Stimulated activated CD4-positive, alpha-beta T cell treated with anti-CD3 and anti-CD28 coated beads, Interleukin-15, amount 100 ng/mL, for 48 hours (primary cell): Measurements from ENCODE around the gene UBB.

Experiments used
- DNase-seq, 2 donors: peaks; one replicate each; pipeline ENCODE4 v3.0.0-alpha.2; 2020; ENCODE audit warnings: low read depth in 2 of 2

The UBB gene

GRCh38 chr17:16417896-16418684 is 37.2 kb downstream of the UBB start:
- DNase-seq: no peak

DNA sequence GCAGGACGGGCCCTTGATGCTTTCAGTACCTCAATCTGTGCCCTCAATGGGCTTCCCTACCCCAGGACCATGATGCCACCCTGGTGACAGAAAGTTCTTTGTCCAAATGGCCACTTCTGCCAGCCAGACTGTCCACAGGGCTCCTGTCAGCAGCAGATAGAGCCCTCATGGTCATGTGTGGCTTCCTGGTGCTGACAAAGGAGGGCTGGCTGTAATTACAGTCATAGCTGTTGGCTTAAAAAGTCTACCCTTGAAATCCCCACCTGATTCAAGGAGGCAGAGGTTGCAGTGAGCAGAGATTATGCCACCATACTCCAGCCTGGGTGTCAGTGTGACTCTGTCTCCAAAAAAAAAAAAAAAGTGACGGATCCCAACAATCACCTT is 37.8 kb downstream of the UBB start:
- DNase-seq: no peak

DNA sequence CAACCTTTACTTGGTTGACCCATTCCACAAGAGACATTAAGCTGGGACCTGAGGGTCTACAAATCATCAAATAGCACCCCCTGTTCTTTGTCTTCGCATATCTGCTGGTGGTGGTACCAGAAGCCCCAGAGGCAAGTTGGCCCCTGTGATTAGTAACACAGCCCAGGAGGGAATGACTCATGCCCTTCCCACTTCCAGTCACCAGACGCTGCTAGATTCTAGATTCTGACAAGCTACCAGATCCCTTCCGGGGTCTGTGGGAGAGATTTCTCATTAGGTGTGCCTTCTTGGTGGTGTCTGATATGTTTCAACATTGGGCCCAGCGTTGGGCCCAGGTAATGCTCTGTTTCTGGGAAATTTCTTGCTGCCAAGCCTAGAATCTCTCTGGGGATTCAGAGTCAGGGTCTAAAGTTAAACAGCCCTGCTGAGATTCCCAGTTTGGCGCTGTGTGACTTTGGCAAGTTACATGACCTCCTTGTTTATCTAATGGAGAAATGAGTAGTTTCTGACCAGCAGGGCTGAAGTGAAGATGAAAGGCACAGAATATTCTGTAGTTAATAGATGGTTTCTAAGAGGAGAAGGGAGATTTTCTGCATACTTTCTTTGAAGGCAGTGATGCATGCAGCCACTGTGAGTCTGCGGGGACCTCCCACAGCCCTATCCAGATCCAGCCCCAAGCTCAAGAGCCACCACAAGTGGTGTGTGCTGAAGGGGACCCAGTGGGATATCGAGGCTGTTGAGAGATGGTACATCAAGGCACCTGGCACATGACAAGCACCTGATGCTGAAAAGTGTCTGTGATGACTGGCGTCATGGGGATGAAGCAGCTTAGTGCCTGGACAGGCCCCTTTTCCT is 38.4 kb downstream of the UBB start:
- DNase-seq: peak; percentile 67 to 68

- no peak for DNase-seq
Observed at GRCh38 chr17:16419929-16420271, 39.0 kb downstream of the UBB start.

DNA sequence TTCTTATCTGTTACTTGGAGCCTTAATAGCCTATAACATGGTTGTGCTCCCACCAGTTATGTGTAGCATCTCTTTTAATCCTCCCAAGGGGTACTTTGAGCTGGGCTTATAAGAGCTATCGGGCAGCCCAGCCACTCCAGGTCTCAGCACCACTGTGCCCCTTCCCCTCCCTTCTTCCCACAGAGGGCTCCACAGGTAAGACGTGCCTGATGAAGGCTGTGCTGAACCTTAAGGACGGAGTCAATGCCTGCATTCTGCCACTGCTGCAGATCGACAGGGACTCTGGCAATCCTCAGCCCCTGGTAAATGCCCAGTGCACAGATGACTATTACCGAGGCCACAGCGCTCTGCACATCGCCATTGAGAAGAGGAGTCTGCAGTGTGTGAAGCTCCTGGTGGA is 41.5 kb downstream of the UBB start:
- DNase-seq: no peak

DNA sequence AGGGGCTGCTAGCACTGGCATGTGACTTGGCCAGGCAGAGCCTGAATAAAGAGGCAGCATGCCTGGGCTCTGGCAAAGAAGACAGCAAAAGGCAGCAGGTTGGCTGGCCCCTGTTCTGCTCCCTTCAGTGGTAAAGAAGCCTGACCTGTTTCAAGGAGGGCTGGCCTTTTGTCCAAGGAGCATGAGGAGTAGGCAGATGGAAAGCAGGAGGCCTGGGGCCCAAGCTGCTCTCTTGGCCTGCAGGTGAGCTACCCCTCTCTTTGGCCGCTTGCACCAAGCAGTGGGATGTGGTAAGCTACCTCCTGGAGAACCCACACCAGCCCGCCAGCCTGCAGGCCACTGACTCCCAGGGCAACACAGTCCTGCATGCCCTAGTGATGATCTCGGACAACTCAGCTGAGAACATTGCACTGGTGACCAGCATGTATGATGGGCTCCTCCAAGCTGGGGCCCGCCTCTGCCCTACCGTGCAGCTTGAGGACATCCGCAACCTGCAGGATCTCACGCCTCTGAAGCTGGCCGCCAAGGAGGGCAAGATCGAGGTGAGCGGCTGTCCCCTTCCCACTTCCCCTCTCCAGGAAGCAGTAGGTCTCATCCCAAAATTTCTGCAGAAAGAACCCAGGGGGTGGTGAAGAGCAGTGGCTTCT is 42.5 kb downstream of the UBB start:
- no peak for DNase-seq

- no peak for DNase-seq
Observed at GRCh38 chr17:16425202-16425601, 44.3 kb downstream of the UBB start.

DNA sequence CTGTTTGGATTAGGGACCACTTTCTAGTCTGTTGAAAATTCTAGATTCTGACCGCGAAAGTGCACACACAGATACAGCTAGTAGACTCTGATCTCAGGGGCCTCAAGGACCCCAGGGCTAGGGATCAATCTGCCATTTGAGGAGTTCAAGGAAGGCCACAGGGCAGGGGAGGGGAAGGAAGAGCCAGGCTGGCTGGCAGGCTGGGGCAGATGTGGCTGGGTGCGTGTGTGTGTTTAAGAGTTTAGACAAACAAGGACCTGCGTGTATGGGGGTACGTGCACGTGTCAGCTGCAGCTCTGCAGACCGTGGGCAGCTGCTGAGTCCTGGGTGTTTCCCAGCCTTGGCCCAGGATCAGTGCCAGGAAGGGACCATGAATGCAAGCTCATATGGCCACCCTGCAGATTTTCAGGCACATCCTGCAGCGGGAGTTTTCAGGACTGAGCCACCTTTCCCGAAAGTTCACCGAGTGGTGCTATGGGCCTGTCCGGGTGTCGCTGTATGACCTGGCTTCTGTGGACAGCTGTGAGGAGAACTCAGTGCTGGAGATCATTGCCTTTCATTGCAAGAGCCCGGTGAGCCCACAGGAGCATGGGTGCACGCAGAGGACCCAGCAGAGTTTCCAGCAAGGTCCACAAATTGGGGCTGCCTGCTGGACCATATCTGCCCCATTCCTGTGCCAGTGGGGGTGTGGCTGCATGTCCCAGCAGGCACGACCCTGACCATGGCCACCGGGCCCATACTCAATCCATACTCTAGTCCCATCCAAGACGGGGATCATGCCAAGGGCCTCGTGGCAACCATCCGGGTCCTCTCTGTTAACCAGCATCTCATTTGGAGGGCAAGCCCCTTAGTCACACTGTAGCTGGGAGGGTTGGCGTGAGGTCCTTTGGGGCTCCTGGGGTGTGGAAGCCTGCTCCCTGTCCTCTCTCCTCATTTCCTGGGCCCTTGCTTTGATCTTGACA is 45.1 kb downstream of the UBB start:
- DNase-seq: no peak

GRCh38 chr17:16427020-16427419 is 46.1 kb downstream of the UBB start:
- no peak for DNase-seq

- DNase-seq: peak in 1 of 2 donors; percentile 51
Observed at GRCh38 chr17:16428098-16428882, 47.4 kb downstream of the UBB start.

- no peak for DNase-seq
Observed at GRCh38 chr17:16429083-16429482, 48.2 kb downstream of the UBB start.

DNA sequence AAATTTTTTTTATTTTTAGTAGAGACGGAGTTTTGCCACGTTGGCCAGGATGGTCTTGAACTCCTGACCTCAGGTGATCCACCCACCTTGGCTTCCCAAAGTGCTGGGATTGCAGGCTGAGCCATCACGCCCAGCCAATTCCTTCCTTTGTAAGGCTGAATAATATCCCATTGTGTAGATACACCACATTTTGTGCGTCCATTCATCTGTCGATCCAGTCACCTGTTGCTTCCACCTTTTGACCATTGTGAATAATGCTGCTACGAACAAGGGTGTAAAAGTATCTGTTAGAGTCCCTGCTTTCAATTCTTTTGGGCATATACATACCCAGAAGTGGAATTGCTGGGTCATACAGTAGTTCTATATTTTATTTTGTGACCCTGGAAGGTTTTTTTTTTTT is 49.8 kb downstream of the UBB start:
- no peak for DNase-seq

DNA sequence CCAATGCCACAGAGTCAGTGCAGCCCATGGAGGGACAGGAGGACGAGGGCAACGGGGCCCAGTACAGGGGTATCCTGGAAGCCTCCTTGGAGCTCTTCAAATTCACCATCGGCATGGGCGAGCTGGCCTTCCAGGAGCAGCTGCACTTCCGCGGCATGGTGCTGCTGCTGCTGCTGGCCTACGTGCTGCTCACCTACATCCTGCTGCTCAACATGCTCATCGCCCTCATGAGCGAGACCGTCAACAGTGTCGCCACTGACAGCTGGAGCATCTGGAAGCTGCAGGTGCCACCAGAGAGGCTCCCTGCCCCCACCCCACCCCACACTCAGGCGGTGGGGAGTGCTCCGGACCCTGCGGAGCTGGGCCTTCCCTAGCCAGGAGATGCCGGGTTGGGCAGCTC is 51.1 kb downstream of the UBB start:
- DNase-seq: no peak
